Gastroesophageal sphincter (tissue), 4 donors: ENCODE measurements around the gene COL15A1. TPM values are rescaled to one million over a fixed set of nuclear protein-coding genes. Genes with fewer than 3 reads are reported as not detected.

ENCODE experiments used
- ATAC-seq: fragments of 150-250 bp; one replicate; pipeline ENCODE4 v1.9.1; 2016; ENCODE audit warnings: mild to moderate bottlenecking, moderate library complexity
- H3K27ac ChIP-seq, 4 donors: fragments of 200-600 bp; sonication (generic) in 3 of 4; 1 replicate in 3 of 4; 2 replicates in 1 of 4; pipeline ENCODE4 v1.5.1; 2016 to 2019
- H3K27me3 ChIP-seq: fragments of 200-600 bp; sonication (generic); one replicate; pipeline ENCODE4 v1.5.1; 2019
- H3K36me3 ChIP-seq, 2 donors: fragments of 200-600 bp; sonication (generic); one replicate each; pipeline ENCODE4 v1.5.1; 2019; ENCODE audit warnings: control low read depth in 1 of 2
- H3K4me1 ChIP-seq, 3 donors: fragments of 200-600 bp; sonication (generic); 1 replicate in 2 of 3; 2 replicates in 1 of 3; pipeline ENCODE4 v1.5.1; 2016 to 2019; ENCODE audit warnings: control low read depth in 2 of 3
- H3K4me3 ChIP-seq, 2 donors: fragments of 200-600 bp; sonication (generic); one replicate each; pipeline ENCODE4 v1.5.1; 2019; ENCODE audit warnings: mild to moderate bottlenecking in 1 of 2, moderate library complexity in 1 of 2
- H3K9me3 ChIP-seq, 3 donors: fragments of 200-600 bp; sonication (generic); one replicate each; pipeline ENCODE4 v1.5.1; 2017 to 2019; ENCODE audit warnings: control low read depth in 2 of 3
- EP300 ChIP-seq: sonication (generic); formaldehyde crosslinking; IDR thresholded peaks from one replicate; pipeline ENCODE4 v1.6.1; 2017; ENCODE audit warnings: antibody characterized with exemption, mild to moderate bottlenecking
- POLR2A ChIP-seq, 2 donors: fragments of 450-650 bp; IDR thresholded peaks; one replicate each; pipeline ENCODE4 v1.6.1; 2017; ENCODE audit warnings: antibody characterized with exemption in 2 of 2, mild to moderate bottlenecking in 2 of 2, moderate library complexity in 1 of 2
- POLR2AphosphoS5 ChIP-seq: sonication (generic); formaldehyde crosslinking; IDR thresholded peaks from one replicate; pipeline ENCODE4 v1.6.1; 2017; ENCODE audit warnings: antibody characterized with exemption
- WGBS, 2 donors: methylation state at CpG; one replicate each; pipeline ENCODE4 v1.1.5; 2018; ENCODE audit warnings: low coverage in 1 of 2; 5-methylcytosine and 5-hydroxymethylcytosine counted together
- total RNA-seq, 4 donors: library from RNA; depleted of rRNA; stranded (reverse); fragments of >200 nt; gene quantifications; one replicate each; pipeline ENCODE4 v1.1.0, GENCODE V29; 2016
- TF ChIP-seq, protein P1 (sequence below), 4 experiments: fragments of 200-600 bp in 2 of 4; fragments of 450-650 bp in 2 of 4; sonication (generic) in 1 of 4; IDR thresholded peaks; one replicate each; pipeline ENCODE4 v1.5.1; 2017 to 2019; ENCODE audit warnings: antibody characterized with exemption in 4 of 4, mild to moderate bottlenecking in 2 of 4, moderate library complexity in 2 of 4

The COL15A1 gene
- total RNA-seq, 4 donors from 2014 or later, result 80.5 to 256 (median 97.2) TPM

DNA sequence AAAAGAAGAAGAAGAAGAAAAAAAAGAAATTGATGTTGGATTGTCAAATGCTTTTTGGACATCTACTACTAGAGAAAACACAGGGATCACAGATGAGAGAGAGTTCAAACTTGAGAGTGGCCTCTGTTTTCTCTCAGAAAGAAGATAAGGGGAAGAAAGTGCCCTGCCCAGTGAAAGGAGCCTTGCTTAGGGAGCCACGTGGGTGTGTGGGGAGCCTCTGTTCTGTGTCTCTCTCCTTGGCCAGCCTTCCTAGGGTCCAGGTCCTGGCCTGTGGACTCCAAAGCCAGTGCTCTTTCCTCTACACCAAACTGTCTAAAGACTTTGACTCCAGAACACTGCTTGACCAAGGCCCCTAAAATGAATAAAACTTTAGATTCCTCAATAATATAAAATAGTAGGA is 22.0 kb upstream of the COL15A1 start:
- Histone ChIP-seq H3K27ac (no peak overlapping the region), H3K4me3 (no peak overlapping the region), H3K4me1 (peaks cover 0 to 17% (median 6%) of the 10 kb centered on the region in 3 donors), H3K36me3 (no peaks in the 10 kb centered on the region), H3K27me3 (no peaks in the 10 kb centered on the region), H3K9me3 (no peaks in the 10 kb centered on the region)
- ATAC-seq, result no peak
- TF ChIP-seq POLR2AphosphoS5, result no peak
- 50% methylated on average over 1 of the region's 1 CpG; no CpG with 5 or more reads in 1 of the 2 donors for WGBS, 2 donors

DNA sequence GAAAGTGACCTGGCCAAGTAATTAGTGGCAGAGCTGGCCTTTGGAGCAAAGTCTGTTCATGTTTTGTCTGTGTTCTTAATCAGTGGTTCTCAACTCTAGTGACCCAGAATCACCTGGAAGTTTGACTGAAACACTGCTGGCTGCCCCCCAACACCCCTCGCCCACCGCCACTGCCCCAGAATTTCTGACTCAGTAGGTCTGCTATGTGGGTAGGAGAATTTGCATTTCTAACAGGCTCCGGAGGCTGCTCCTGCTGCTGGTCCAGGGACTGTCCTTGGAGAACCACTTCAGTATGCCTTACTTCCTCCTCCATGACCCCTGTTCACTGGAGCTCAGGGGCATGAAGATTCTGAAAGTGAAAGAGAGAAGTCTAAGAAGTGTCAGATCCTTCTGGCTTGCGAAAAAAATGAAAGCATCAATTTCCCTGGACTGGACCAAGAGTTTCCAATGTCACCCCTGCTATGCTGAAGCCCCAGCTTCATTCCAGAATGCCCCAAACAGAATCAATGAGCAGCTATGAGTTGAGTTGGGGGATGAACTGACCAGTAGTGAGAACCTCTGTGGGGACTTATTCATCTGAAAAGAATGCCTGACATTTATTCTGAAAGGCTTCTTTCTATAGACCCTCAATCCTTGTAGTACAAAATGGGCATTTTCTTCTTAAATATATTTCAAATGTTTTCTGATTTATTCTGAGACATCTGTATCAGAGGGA is 20.8 kb upstream of the COL15A1 start:
- no peak for ATAC-seq
- H3K4me1 ChIP-seq, result peaks cover 0 to 6% (median 4%) of the 10 kb centered on the region in 3 donors
- 67 to 89% methylated on average over 1 to 3 of the region's 4 CpGs for WGBS, 2 donors

DNA sequence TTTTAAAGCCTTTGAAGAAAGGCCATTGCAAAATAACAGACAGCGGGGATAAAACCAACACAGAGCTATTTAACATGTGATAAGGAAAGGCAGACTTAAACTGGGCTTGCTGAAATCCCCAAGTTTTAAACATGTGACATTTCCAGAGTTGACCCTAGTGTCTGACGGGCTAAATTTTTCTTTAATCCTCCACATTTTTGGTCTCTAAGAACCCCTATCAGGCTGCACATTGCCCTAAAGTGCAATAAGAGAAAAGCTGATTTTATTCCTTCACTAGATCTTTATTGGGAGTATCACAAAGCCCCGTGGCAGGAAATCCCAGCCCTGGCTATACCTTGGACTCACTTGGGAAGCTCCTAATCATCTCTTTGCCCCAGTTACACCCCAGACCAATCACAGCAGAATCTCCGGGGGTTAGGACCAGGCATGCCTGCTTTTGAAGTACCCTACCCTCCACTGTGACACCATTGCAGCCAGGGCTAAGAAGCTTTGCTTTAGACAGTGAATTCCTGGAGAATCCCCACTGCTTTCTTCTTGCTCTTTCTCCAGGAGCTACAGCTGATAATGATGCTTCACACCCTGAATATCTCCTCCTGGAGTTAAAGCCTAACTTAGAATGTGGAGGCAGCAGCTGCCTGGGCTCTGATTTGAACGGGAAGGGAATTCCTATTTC is 20.1 kb upstream of the COL15A1 start:
- Histone ChIP-seq H3K4me1 (no peaks in the 10 kb centered on the region), H3K27me3 (no peaks in the 10 kb centered on the region), H3K4me3 (no peak overlapping the region), H3K9me3 (no peaks in the 10 kb centered on the region), H3K36me3 (no peaks in the 10 kb centered on the region), H3K27ac (peak overlapping the region in 2 of 4 donors; percentile 2 to 25)
- TF ChIP-seq, protein P1, sequence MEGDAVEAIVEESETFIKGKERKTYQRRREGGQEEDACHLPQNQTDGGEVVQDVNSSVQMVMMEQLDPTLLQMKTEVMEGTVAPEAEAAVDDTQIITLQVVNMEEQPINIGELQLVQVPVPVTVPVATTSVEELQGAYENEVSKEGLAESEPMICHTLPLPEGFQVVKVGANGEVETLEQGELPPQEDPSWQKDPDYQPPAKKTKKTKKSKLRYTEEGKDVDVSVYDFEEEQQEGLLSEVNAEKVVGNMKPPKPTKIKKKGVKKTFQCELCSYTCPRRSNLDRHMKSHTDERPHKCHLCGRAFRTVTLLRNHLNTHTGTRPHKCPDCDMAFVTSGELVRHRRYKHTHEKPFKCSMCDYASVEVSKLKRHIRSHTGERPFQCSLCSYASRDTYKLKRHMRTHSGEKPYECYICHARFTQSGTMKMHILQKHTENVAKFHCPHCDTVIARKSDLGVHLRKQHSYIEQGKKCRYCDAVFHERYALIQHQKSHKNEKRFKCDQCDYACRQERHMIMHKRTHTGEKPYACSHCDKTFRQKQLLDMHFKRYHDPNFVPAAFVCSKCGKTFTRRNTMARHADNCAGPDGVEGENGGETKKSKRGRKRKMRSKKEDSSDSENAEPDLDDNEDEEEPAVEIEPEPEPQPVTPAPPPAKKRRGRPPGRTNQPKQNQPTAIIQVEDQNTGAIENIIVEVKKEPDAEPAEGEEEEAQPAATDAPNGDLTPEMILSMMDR (IDR thresholded peaks at IDR 0.05), result no peak
- TF ChIP-seq EP300, result no peak
- no peak for TF ChIP-seq POLR2AphosphoS5
- no peak for TF ChIP-seq POLR2A (IDR thresholded peaks at IDR 0.05)
- WGBS, 2 donors, result 91 to 93% methylated on average over 2 to 3 of the region's 5 CpGs
- no peak for ATAC-seq

More for the DNA sequence above, 20.8 kb upstream of the COL15A1 start:
- Histone ChIP-seq H3K9me3 (no peaks in the 10 kb centered on the region), H3K36me3 (no peaks in the 10 kb centered on the region), H3K27me3 (no peaks in the 10 kb centered on the region), H3K27ac (peak overlapping the region in 2 of 4 donors; percentile 25 to 43), H3K4me3 (no peak overlapping the region)
- TF ChIP-seq EP300 (no peak), POLR2AphosphoS5 (no peak), POLR2A (IDR thresholded peaks at IDR 0.05) (no peak)
- TF ChIP-seq, protein P1 (IDR thresholded peaks at IDR 0.05), result no peak

DNA sequence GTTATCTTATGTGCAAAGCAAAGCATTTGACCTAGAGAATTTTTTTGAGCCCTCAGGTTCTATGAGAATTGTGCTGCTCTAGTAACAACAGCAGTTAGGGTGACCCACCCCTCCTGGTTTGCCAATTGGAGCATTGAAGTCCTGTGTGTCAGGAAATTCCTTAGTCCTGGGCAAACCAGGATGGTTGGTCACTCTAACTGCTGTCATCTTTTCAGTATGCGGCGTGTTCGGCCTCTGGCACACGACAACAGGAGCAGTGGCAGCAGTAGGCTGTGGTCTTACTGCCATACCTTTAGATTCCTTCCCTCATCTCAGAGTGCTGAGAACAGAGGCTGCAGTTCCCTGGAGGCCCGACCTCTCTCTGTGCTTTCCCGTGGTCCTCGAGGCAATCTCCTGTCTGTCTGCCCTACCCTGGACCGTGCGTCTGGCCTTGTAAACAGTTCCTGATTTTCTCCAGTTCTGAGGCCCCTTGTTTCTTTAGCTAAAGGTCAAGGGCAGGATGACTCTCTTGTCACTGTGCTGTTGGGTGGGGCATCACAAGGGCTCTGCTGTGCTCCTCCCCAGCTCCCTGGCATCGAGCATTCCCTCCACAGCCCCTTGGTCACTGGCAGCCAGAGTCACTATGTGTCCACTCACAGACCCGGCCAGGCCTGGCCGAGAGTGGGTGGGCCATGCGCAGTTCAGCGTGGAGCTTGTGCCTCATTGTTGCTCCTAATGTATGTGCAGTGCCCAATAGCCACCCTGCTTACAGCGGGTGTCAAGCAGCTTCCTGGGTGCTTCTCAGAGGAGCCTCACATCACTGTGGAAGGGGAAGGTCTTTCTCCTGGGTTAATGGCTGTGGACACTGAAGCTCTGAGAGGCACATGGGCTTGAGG is 18.5 kb upstream of the COL15A1 start:
- Histone ChIP-seq H3K4me1 (no peaks in the 10 kb centered on the region), H3K36me3 (no peaks in the 10 kb centered on the region), H3K4me3 (no peak overlapping the region), H3K27ac (no peak overlapping the region), H3K27me3 (no peaks in the 10 kb centered on the region), H3K9me3 (no peaks in the 10 kb centered on the region)
- TF ChIP-seq, protein P1 (IDR thresholded peaks at IDR 0.05), result no peak
- no peak for TF ChIP-seq POLR2AphosphoS5
- TF ChIP-seq POLR2A (IDR thresholded peaks at IDR 0.05), result no peak
- no peak for TF ChIP-seq EP300
- ATAC-seq, result no peak
- WGBS, 2 donors, result 79 to 83% methylated on average over 4 to 9 of the region's 15 CpGs

DNA sequence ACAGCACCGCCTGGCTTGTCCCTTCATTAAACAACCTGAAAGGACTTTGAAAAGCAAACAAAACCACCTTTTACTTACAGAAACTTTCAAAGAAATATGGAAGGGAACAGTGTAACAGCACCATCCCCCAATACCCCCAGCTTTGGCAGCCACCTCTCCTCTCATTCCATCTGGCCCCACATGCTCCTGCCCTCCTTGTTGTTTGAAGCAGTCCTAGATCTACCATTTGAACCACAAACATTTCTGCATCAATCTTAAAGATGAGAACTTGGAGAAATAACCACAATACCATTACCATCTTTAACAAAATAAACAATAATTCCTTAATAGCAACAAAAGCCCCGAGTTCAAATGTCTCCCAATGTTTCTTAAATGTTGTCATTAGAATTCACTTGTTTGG is 17.8 kb upstream of the COL15A1 start:
- no peaks in the 10 kb centered on the region for H3K36me3 ChIP-seq
- H3K9me3 ChIP-seq, result no peaks in the 10 kb centered on the region
- no peak for TF ChIP-seq EP300
- TF ChIP-seq, protein P1 (IDR thresholded peaks at IDR 0.05), result no peak
- no peak for TF ChIP-seq POLR2AphosphoS5
- no peak for TF ChIP-seq POLR2A (IDR thresholded peaks at IDR 0.05)
- no peak overlapping the region for H3K4me3 ChIP-seq
- H3K27ac ChIP-seq, result no peak overlapping the region
- no peaks in the 10 kb centered on the region for H3K27me3 ChIP-seq
- no peaks in the 10 kb centered on the region for H3K4me1 ChIP-seq
- no peak for ATAC-seq
- 70 to 75% methylated on average over 2 of the region's 2 CpGs for WGBS, 2 donors
